ENCODE results near the gene ELAVL2. TPM values are rescaled to one million over a fixed set of nuclear protein-coding genes. Genes with fewer than 3 reads are reported as not detected.
A peak's percentile ranks its signal among the peaks of the same experiment; 100 is the strongest.

The ELAVL2 gene
- total RNA-seq, 1 experiment from 2014 or later, result 16.3 TPM

DNA sequence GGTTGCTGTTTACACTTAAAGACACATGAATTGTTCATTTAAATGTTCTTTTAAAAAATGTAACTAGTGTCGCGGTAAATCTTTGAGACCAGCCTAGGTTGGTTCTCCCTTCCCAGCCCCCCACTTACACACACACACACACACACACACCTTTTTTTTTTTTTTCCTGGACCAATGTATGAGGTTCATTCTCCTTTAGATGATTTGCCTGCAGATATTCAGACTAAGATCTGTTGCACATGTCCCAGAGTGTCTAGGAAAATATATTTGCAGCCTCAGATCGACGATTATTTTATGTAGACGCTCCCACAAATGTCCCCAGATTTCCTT, 4.4 kb upstream of the ELAVL2 start:
- POLR2A ChIA-PET (ENCODE audit: unreplicated experiment), result no interaction called here
- Histone ChIP-seq H2AFZ (ENCODE audit: low read length) (no peak overlapping the region), H3K9ac (ENCODE audit: low read length) (no peak overlapping the region), H3K27me3 (ENCODE audit: low read length) (peaks cover 25% of the 10 kb centered on the region), H4K20me1 (ENCODE audit: low read length) (no peaks in the 10 kb centered on the region), H3F3A (ENCODE audit: low read length, unreplicated experiment) (no peaks in the 10 kb centered on the region), H3K9me2 (replicated peaks; ENCODE audit: low read length) (no peaks in the 10 kb centered on the region), H3K27ac (ENCODE audit: low read length) (no peak overlapping the region), H3K4me1 (ENCODE audit: insufficient read depth, low read length) (peaks cover 10% of the 10 kb centered on the region; the same call in 1 of the 2 replicates), H3K36me3 (ENCODE audit: low read depth, low read length) (no peaks in the 10 kb centered on the region), H3K4me3 (ENCODE audit: low read length) (peak overlapping the region; percentile 58; the same call in 1 of the 2 replicates), H3K4me2 (ENCODE audit: low read length) (peak overlapping the region; percentile 69), H3K9me3 (ENCODE audit: low read length) (no peaks in the 10 kb centered on the region), H3K79me2 (ENCODE audit: low read length) (no peaks in the 10 kb centered on the region)
- CTCF ChIA-PET, result no interaction called here
- no TSS peak for BruUV-seq (replicated peaks)
- ATAC-seq (no peak), DNase-seq (no peak)
- TF ChIP-seq, protein P1, sequence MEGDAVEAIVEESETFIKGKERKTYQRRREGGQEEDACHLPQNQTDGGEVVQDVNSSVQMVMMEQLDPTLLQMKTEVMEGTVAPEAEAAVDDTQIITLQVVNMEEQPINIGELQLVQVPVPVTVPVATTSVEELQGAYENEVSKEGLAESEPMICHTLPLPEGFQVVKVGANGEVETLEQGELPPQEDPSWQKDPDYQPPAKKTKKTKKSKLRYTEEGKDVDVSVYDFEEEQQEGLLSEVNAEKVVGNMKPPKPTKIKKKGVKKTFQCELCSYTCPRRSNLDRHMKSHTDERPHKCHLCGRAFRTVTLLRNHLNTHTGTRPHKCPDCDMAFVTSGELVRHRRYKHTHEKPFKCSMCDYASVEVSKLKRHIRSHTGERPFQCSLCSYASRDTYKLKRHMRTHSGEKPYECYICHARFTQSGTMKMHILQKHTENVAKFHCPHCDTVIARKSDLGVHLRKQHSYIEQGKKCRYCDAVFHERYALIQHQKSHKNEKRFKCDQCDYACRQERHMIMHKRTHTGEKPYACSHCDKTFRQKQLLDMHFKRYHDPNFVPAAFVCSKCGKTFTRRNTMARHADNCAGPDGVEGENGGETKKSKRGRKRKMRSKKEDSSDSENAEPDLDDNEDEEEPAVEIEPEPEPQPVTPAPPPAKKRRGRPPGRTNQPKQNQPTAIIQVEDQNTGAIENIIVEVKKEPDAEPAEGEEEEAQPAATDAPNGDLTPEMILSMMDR (conservative IDR thresholded peaks at IDR 0.05; ENCODE audit: low read depth, low read length), result no peak
- TF ChIP-seq EZH2 (IDR thresholded peaks at IDR 0.05; ENCODE audit: low read length, unreplicated experiment) (no peak), EZH2phosphoT487 (IDR thresholded peaks at IDR 0.05; ENCODE audit: borderline replicate concordance, low read length) (no peak)
- intact Hi-C loops (cut with micrococcal nuclease), result no loop called here

DNA sequence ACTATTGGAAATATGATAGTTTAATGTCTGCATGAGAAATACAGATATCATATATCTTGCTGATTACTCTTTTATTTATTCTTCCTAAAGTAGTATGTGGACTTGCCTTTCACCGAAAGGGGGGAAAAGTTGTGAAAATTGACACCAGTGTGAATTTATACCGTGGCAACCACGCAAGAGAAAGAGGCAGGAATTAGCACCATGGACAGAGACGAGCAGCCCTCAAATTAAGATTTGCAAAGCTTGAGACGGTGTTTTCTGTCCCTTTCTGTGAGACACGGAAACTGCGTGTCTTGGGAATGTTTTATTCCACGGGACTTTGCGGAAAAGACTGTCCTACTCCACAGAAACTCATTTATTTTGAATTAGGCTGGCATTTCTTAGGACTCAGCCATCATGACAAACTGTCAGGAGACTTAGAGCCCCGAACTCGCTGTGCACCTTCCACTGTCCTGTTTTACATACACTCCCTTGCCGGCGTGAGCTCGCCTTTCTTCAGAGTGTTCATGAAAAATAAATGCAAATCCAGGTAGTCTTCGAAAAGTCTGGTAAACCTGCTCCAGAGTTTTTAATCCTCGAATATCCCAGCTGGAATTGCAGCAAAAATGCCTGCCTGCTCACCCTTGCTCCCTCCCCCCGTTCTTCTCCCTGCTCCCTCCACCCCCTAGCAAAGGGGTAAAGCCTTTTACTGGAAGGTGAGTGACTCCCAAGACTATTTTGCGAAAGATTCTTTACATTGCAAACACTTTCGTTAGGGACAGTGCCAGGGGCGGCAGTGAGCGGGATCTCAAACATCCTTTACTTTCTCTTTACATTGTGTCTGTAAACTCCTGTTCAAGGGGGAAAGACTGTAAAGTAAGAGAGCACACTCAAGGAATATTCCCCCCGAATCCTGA, 3.8 kb upstream of the ELAVL2 start:
- CTCF ChIA-PET, result interaction anchor here (0.8 kb wide), 1 partner anchor 13 kb away, joined by 3 read pairs; no protein-coding TSS in a partner anchor
- H3K4me1 ChIP-seq (ENCODE audit: insufficient read depth, low read length), result peaks cover 10% of the 10 kb centered on the region; the same call in 1 of the 2 replicates
- peak; percentile 54 for DNase-seq

More for the DNA sequence above, 3.8 kb upstream of the ELAVL2 start:
- intact Hi-C loops (cut with micrococcal nuclease), result loop anchor here (5.0 to 10.0 kb wide), 3 partner anchors 208 to 705 kb away; no protein-coding TSS in a partner anchor
- Histone ChIP-seq H4K20me1 (ENCODE audit: low read length) (no peaks in the 10 kb centered on the region), H3F3A (ENCODE audit: low read length, unreplicated experiment) (no peaks in the 10 kb centered on the region), H3K4me3 (ENCODE audit: low read length) (peak overlapping the region; percentile 58), H3K36me3 (ENCODE audit: low read depth, low read length) (no peaks in the 10 kb centered on the region), H3K4me2 (ENCODE audit: low read length) (peak overlapping the region; percentile 69), H3K9me3 (ENCODE audit: low read length) (no peaks in the 10 kb centered on the region), H3K9me2 (replicated peaks; ENCODE audit: low read length) (no peaks in the 10 kb centered on the region), H3K79me2 (ENCODE audit: low read length) (no peaks in the 10 kb centered on the region), H3K9ac (ENCODE audit: low read length) (no peak overlapping the region), H3K27me3 (ENCODE audit: low read length) (peaks cover 25% of the 10 kb centered on the region), H3K27ac (ENCODE audit: low read length) (no peak overlapping the region), H2AFZ (ENCODE audit: low read length) (no peak overlapping the region)
- no TSS peak for BruUV-seq (replicated peaks)
- no peak for ATAC-seq
- TF ChIP-seq EZH2phosphoT487 (IDR thresholded peaks at IDR 0.05; ENCODE audit: borderline replicate concordance, low read length) (no peak), EZH2 (IDR thresholded peaks at IDR 0.05; ENCODE audit: low read length, unreplicated experiment) (no peak)
- TF ChIP-seq, protein P1 (conservative IDR thresholded peaks at IDR 0.05; ENCODE audit: low read depth, low read length), result no peak
- POLR2A ChIA-PET (ENCODE audit: unreplicated experiment), result no interaction called here

Measured in PC-3 (cell line).